Astrocyte (in vitro differentiated cells and primary cell): ENCODE measurements around the gene ATF2.
"Not testable (repeated sequence)": the region's sequence is repeated elsewhere in the genome, so short reads cannot be mapped to it uniquely, and the experiment has no call there.

Experiments
- EZH2 ChIP-seq: IDR thresholded peaks from 2 replicates; pipeline ENCODE4 v1.6.1; 2012; ENCODE audit warnings: mild to moderate bottlenecking, low read length, inconsistent platforms; ENCODE audit not compliant: insufficient read depth
- TF ChIP-seq, protein P1 (sequence below): IDR thresholded peaks from 2 replicates; pipeline ENCODE4 v1.5.1; 2011; ENCODE audit warnings: low read depth, mild to moderate bottlenecking, inconsistent platforms, low read length, moderate library complexity; ENCODE audit not compliant: insufficient read depth

DNA sequence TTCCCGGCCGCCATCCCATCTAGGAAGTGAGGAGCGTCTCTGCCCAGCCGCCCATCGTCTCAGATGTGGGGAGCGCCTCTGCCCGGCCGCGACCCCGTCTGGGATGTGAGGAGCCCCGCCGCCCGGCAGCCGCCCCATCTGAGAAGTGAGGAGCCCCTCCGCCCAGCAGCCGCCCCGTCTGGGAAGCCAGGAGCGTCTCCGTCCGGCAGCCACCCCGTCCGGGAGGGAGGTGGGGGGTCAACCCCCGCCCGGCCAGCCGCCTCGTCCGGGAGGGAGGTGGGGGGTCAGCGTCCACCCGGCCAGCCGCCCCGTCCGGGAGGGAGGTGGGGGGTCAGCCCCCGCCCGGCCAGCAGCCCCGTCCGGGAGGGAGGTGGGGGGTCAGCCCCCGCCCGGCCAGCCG, 59.9 kb downstream of the ATF2 start:
- not testable (repeated sequence) for TF ChIP-seq EZH2
- TF ChIP-seq, protein P1, sequence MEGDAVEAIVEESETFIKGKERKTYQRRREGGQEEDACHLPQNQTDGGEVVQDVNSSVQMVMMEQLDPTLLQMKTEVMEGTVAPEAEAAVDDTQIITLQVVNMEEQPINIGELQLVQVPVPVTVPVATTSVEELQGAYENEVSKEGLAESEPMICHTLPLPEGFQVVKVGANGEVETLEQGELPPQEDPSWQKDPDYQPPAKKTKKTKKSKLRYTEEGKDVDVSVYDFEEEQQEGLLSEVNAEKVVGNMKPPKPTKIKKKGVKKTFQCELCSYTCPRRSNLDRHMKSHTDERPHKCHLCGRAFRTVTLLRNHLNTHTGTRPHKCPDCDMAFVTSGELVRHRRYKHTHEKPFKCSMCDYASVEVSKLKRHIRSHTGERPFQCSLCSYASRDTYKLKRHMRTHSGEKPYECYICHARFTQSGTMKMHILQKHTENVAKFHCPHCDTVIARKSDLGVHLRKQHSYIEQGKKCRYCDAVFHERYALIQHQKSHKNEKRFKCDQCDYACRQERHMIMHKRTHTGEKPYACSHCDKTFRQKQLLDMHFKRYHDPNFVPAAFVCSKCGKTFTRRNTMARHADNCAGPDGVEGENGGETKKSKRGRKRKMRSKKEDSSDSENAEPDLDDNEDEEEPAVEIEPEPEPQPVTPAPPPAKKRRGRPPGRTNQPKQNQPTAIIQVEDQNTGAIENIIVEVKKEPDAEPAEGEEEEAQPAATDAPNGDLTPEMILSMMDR, result not testable (repeated sequence)
